ENCODE results near the gene NEK1. TPM values are rescaled to one million over a fixed set of nuclear protein-coding genes. Genes with fewer than 3 reads are reported as not detected.

NEK1 gene
- 5.0 and 6.5 TPM in 2 replicates for total RNA-seq

GRCh38 chr4:169611991-169612870 lies at the start of gene NEK1:
NEK1 (minus strand) TSS chr4:169612583; CDS start chr4:169602630, 9,953 bp downstream.

DNA sequence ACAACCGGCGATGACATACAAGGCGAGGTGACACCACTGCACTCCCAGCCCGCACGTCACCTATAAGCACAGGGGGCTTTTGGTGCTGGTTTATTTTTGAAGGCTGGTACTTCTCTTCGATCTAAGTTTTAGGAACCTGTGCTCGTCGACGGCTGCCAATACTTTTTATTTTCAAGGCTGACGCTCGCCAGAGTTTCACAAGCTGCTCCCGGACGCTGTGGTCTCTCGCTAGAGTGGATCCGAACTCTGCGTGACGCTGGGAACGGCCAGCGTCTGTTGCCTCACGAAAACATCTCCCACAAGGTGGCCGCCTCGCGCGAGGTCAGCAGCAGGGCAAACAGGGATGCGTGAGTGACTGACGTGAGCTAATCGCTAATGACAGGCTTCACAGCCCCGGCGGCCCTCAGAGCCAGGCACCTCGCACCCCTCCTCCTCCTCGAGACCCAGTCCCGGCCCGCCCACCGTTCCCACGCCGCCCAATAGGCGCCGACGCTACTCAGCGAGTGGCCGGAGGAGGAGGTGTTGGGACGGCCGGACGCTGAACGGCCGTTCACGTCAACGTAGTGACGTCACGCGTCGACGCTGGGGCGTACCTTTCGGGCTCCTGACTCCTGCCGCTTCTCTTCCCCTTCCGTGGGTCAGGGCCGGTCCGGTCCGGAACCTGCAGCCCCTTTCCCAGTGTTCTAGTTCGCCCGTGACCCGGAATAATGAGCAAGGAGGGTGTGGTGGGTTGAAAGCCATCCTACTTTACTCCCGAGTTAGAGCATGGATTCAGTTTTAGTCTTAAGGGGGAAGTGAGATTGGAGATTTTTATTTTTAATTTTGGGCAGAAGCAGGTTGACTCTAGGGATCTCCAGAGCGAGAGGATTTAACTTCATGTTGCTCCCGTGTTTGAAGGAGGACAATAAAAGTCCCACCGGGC lies 7.8 kb upstream of the NEK1 start, which contains the start of gene CLCN3:
Gene CLCN3, plus strand, starts transcription at position 621 of the 922 bp plus-strand sequence. CDS start 15,351 bp downstream, outside the sequence.

Other genes starting within 250 kb of the NEK1 start
- gene CLCN3, start 8.0 kb upstream of the NEK1 start, total RNA-seq, result 16.3 and 20.1 TPM in 2 replicates
- gene HPF1, start 145.4 kb upstream of the NEK1 start, total RNA-seq, result 28.5 and 57.0 TPM in 2 replicates

Data from hair follicular keratinocyte (primary cell).